H1 (cell line): Measurements from ENCODE around the gene EYA2. TPM values are rescaled to one million over a fixed set of nuclear protein-coding genes. Genes with fewer than 3 reads are reported as not detected.

ENCODE experiments used
- CTCF ChIA-PET: fragments of 300-600 bp; sonication (Branson Sonifier 250); formaldehyde crosslinking; loops from one replicate; lab custom pipeline; 2021; ENCODE audit not compliant: partially characterized antibody; lab: Charles Lee
- POLR2A ChIA-PET: fragments of 300-600 bp; sonication (Branson Sonifier 250); formaldehyde crosslinking; loops from one replicate; lab custom pipeline; 2021; ENCODE audit warnings: inconsistent platforms; ENCODE audit not compliant: partially characterized antibody; lab: Charles Lee
- DNase-seq, 2 experiments: peaks; one replicate each; pipeline versions ENCODE4 v3.0.0 to v3.0.0-alpha.2; 2010 to 2022; ENCODE audit warnings: low spot score in 2 of 2, low read depth in 1 of 2, mixed read lengths in 1 of 2
- FAIRE-seq: peaks from 2 replicates; lab custom pipeline; 2011; peaks lifted over from hg19 to GRCh38; lab: Jason Lieb, UNC
- H2AFZ ChIP-seq: 2 replicates; pipeline ENCODE4 v1.8.1; 2012; ENCODE audit warnings: low read length, inconsistent platforms
- H2AK5ac ChIP-seq: 2 replicates; pipeline ENCODE4 v1.6.1; 2013; ENCODE audit warnings: low read depth, low read length
- H2BK120ac ChIP-seq: replicated peaks from 2 replicates; pipeline ENCODE3; 2013; ENCODE audit warnings: low read depth, low read length, inconsistent platforms
- H2BK12ac ChIP-seq: 2 replicates; pipeline ENCODE4 v1.6.1; 2013; ENCODE audit warnings: low read depth, low read length
- H2BK15ac ChIP-seq: 2 replicates; pipeline ENCODE4 v1.6.1; 2013; ENCODE audit warnings: low read length
- H2BK20ac ChIP-seq: 2 replicates; pipeline ENCODE4 v1.6.1; 2013; ENCODE audit warnings: low read length
- H2BK5ac ChIP-seq: 2 replicates; pipeline ENCODE4 v1.6.1; 2013; ENCODE audit warnings: low read depth, low read length
- H3K14ac ChIP-seq: 2 replicates; pipeline ENCODE4 v1.6.1; 2013; ENCODE audit warnings: inconsistent platforms; ENCODE audit not compliant: insufficient read length
- H3K18ac ChIP-seq: 2 replicates; pipeline ENCODE4 v1.6.1; 2013; ENCODE audit warnings: low read length; ENCODE audit errors: extremely low read depth
- H3K23ac ChIP-seq: 2 replicates; pipeline ENCODE4 v1.6.1; 2013; ENCODE audit warnings: inconsistent platforms; ENCODE audit not compliant: insufficient read length
- H3K23me2 ChIP-seq: 2 replicates; pipeline ENCODE4 v1.6.1; 2013; ENCODE audit warnings: low read depth, low read length
- H3K27ac ChIP-seq: 2 replicates; pipeline ENCODE4 v1.6.1; 2011; ENCODE audit warnings: low read depth, low read length, inconsistent platforms
- H3K27me3 ChIP-seq, 4 experiments: replicated peaks in 1 of 4; 1 replicate in 1 of 4; 2 replicates in 3 of 4; pipeline versions ENCODE4 v1.6.1 to v1.8.1; 2011 to 2013; ENCODE audit warnings: low read length in 3 of 4, mild to moderate bottlenecking in 3 of 4, inconsistent platforms in 2 of 4, mixed read lengths in 2 of 4, moderate library complexity in 1 of 4; ENCODE audit not compliant: control insufficient read depth in 3 of 4, insufficient read depth in 3 of 4; ENCODE audit errors: extremely low read depth in 1 of 4
- H3K36me3 ChIP-seq, 4 experiments: 2 replicates each; pipeline versions ENCODE4 v1.6.1 to v1.8.1; 2011 to 2013; ENCODE audit warnings: mild to moderate bottlenecking in 4 of 4, low read length in 3 of 4, moderate library complexity in 2 of 4, control low read depth in 1 of 4, inconsistent platforms in 1 of 4; ENCODE audit not compliant: insufficient read depth in 4 of 4, control insufficient read depth in 2 of 4
- H3K4ac ChIP-seq: replicated peaks from 2 replicates; pipeline ENCODE3; 2013; ENCODE audit warnings: low read length, low read depth, mixed read lengths, inconsistent platforms; ENCODE audit not compliant: insufficient read length
- H3K4me1 ChIP-seq, 4 experiments: replicated peaks in 1 of 4; 1 replicate in 1 of 4; 2 replicates in 3 of 4; pipeline versions ENCODE4 v1.6.1 to v1.8.1; 2011 to 2013; ENCODE audit warnings: low read length in 3 of 4, inconsistent platforms in 2 of 4, mixed read lengths in 1 of 4; ENCODE audit not compliant: insufficient read depth in 4 of 4, control insufficient read depth in 3 of 4
- H3K4me2 ChIP-seq, 2 experiments: 2 replicates each; pipeline versions ENCODE4 v1.6.1 to v1.8.1; 2011 to 2013; ENCODE audit warnings: low read depth in 2 of 2, low read length in 2 of 2, control low read depth in 1 of 2, inconsistent platforms in 1 of 2, mild to moderate bottlenecking in 1 of 2; ENCODE audit not compliant: insufficient read depth in 1 of 2
- H3K4me3 ChIP-seq, 4 experiments: fragments of 200-600, 300-600 bp in 1 of 4; sonication (generic), shearing (Covaris generic), sonication (Bioruptor Twin) in 1 of 4; 2 replicates each; pipeline versions ENCODE4 v1.5.1 to v1.8.1; 2011 to 2016; ENCODE audit warnings: low read length in 4 of 4, low read depth in 3 of 4, control low read depth in 2 of 4, inconsistent platforms in 2 of 4, mild to moderate bottlenecking in 2 of 4, mixed read lengths in 1 of 4, moderate library complexity in 1 of 4; ENCODE audit not compliant: insufficient read depth in 2 of 4; ENCODE audit errors: extremely low read depth in 1 of 4
- H3K56ac ChIP-seq: replicated peaks from 2 replicates; pipeline ENCODE3; 2013; ENCODE audit warnings: low read depth, mild to moderate bottlenecking, mixed read lengths, low read length, inconsistent platforms; ENCODE audit not compliant: insufficient read length
- H3K79me1 ChIP-seq: 2 replicates; pipeline ENCODE4 v1.6.1; 2013; ENCODE audit warnings: low read depth, low read length, control low read depth
- H3K79me2 ChIP-seq, 2 experiments: 2 replicates each; pipeline versions ENCODE4 v1.6.1 to v1.8.1; 2012 to 2013; ENCODE audit warnings: low read length in 2 of 2, mild to moderate bottlenecking in 2 of 2, inconsistent platforms in 1 of 2; ENCODE audit not compliant: insufficient read depth in 2 of 2, control insufficient read depth in 1 of 2
- H3K9ac ChIP-seq, 4 experiments: replicated peaks in 1 of 4; 1 replicate in 1 of 4; 2 replicates in 3 of 4; pipeline versions ENCODE4 v1.6.1 to v1.8.1; 2011 to 2013; ENCODE audit warnings: low read depth in 3 of 4, low read length in 3 of 4, control low read depth in 2 of 4, mild to moderate bottlenecking in 2 of 4, moderate library complexity in 2 of 4, inconsistent platforms in 1 of 4; ENCODE audit errors: extremely low read depth in 1 of 4
- H3K9me3 ChIP-seq, 2 experiments: 2 replicates each; pipeline versions ENCODE4 v1.6.1 to v1.8.1; 2012 to 2013; ENCODE audit warnings: mild to moderate bottlenecking in 2 of 2, moderate library complexity in 2 of 2, control low read depth in 1 of 2, inconsistent platforms in 1 of 2, low read depth in 1 of 2, low read length in 1 of 2, mixed read lengths in 1 of 2; ENCODE audit not compliant: insufficient read depth in 2 of 2
- H4K20me1 ChIP-seq, 2 experiments: replicated peaks in 1 of 2; 2 replicates each; pipeline versions ENCODE3 to v1.8.1; 2011 to 2013; ENCODE audit warnings: inconsistent platforms in 2 of 2, low read length in 2 of 2, mild to moderate bottlenecking in 1 of 2; ENCODE audit not compliant: insufficient read depth in 2 of 2, control insufficient read depth in 1 of 2
- H4K5ac ChIP-seq: 2 replicates; pipeline ENCODE4 v1.6.1; 2013; ENCODE audit warnings: low read length, low read depth, mixed read lengths, inconsistent platforms; ENCODE audit not compliant: insufficient read length
- H4K8ac ChIP-seq: 2 replicates; pipeline ENCODE4 v1.8.0; 2013; ENCODE audit warnings: mild to moderate bottlenecking, moderate library complexity, low read length, inconsistent platforms; ENCODE audit not compliant: insufficient read depth; ENCODE audit errors: extremely low read depth
- H4K91ac ChIP-seq: replicated peaks from 2 replicates; pipeline ENCODE3; 2013; ENCODE audit warnings: low read length, mixed read lengths, inconsistent platforms; ENCODE audit not compliant: insufficient read length
- CHD2 ChIP-seq: IDR thresholded peaks from 2 replicates; pipeline ENCODE4 v1.6.1; 2012; ENCODE audit warnings: low read length, improper control_type of control experiment
- EZH2 ChIP-seq: fragments of 200-600 bp; sonication (generic); IDR thresholded peaks from 2 replicates; pipeline ENCODE4 v1.7.1; 2012; ENCODE audit warnings: low read depth, mild to moderate bottlenecking, moderate library complexity, low read length, inconsistent platforms; ENCODE audit not compliant: severe bottlenecking
- HDAC6 ChIP-seq: IDR thresholded peaks from one replicate; pipeline ENCODE4 v1.7.1; 2012; ENCODE audit warnings: low read depth, mild to moderate bottlenecking, inconsistent platforms, low read length, moderate library complexity
- KDM4A ChIP-seq: IDR thresholded peaks from one replicate; pipeline ENCODE4 v1.7.1; 2012; ENCODE audit warnings: low read depth, mild to moderate bottlenecking, moderate library complexity, low read length, inconsistent platforms; ENCODE audit not compliant: severe bottlenecking
- NANOG ChIP-seq: IDR thresholded peaks from 2 replicates; pipeline ENCODE4 v1.6.1; 2011; ENCODE audit warnings: low read length, low read depth, mild to moderate bottlenecking, inconsistent platforms; ENCODE audit not compliant: insufficient read depth, poor library complexity, severe bottlenecking
- PHF8 ChIP-seq: fragments of 200-600 bp; sonication (generic); conservative IDR thresholded peaks from 2 replicates; pipeline ENCODE4 v1.7.1; 2012; ENCODE audit warnings: low read depth, mild to moderate bottlenecking, inconsistent platforms, low read length, moderate library complexity
- SRF ChIP-seq: IDR thresholded peaks from 2 replicates; pipeline ENCODE4 v1.6.1; 2011; ENCODE audit warnings: mild to moderate bottlenecking, low read depth, low read length, moderate library complexity
- TCF12 ChIP-seq: IDR thresholded peaks from 2 replicates; pipeline ENCODE4 v1.6.1; 2011; ENCODE audit warnings: low read depth, mild to moderate bottlenecking, low read length
- WGBS, 2 experiments: shearing (Covaris generic) in 1 of 2; methylation state at CpG; one replicate each; pipeline versions ENCODE4 v1.1.6 to v1.1.7; 2013 to 2015; ENCODE audit warnings: low lambda C conversion rate in 2 of 2, mixed read lengths in 2 of 2, inconsistent platforms in 1 of 2, low coverage in 1 of 2, missing lambda C conversion rate in 1 of 2; ENCODE audit not compliant: insufficient replicate concordance in 2 of 2, insufficient coverage in 1 of 2, insufficient read length in 1 of 2; ENCODE audit errors: extremely low coverage in 1 of 2, missing lambda C conversion rate in 1 of 2; 5-methylcytosine and 5-hydroxymethylcytosine counted together
- polyA plus RNA-seq, 7 experiments: library from polyadenylated mRNA; depleted of rRNA in 3 of 7; stranded (reverse) in 5 of 7; unstranded in 2 of 7; fragments of >200 nt in 5 of 7; fragments of 200-250 nt in 2 of 7; gene quantifications; 1 replicate in 5 of 7; 2 replicates in 1 of 7; 4 replicates in 1 of 7; pipeline versions ENCODE4 v1.2.1 to v1.2.3, GENCODE V29; 2011 to 2013; ENCODE audit warnings: missing spikeins in 2 of 7, mixed read lengths in 2 of 7
- total RNA-seq: library from RNA; stranded (reverse); fragmentation: NEBNext Ultra II Directional; extraction: Animal tissue kit (Norgen Biotek cat#: 25700); gene quantifications from 2 replicates; pipeline ENCODE4 v1.2.1, GENCODE V29; 2021

EYA2 gene
- total and polyA plus RNA-seq, 2 of the 8 experiments (the other 6 are each of a cell fraction or from before 2014, with no cell fraction given) = 1.6 to 1.7 TPM

GRCh38 chr20:47066484-47067270 is 172.0 kb downstream of the EYA2 start:
- Histone ChIP-seq H2BK120ac (no peak overlapping the region), H3K18ac (no peak overlapping the region), H3K4me2 (no peak overlapping the region), H3K79me2 (no peaks in the 10 kb centered on the region), H3K4me1 (no peaks in the 10 kb centered on the region), H2BK15ac (no peak overlapping the region), H3K23ac (no peak overlapping the region), H3K23me2 (peaks cover 1% of the 10 kb centered on the region; the same call in 1 of the 2 replicates), H3K9me3 (peaks cover 19 to 24% of the 10 kb centered on the region in 2 experiments), H4K5ac (no peak overlapping the region), H3K4ac (no peak overlapping the region), H2BK5ac (no peak overlapping the region), H3K14ac (no peak overlapping the region), H4K91ac (no peak overlapping the region), H3K4me3 (no peak overlapping the region), H3K27me3 (no peaks in the 10 kb centered on the region), H2AFZ (no peak overlapping the region), H2BK20ac (no peak overlapping the region), H3K9ac (no peak overlapping the region), H3K36me3 (no peaks in the 10 kb centered on the region), H3K56ac (no peak overlapping the region), H2BK12ac (no peak overlapping the region), H4K8ac (no peak overlapping the region), H3K79me1 (no peaks in the 10 kb centered on the region), H4K20me1 (no peaks in the 10 kb centered on the region), H3K27ac (no peak overlapping the region), H2AK5ac (no peak overlapping the region)
- TF ChIP-seq CHD2 (no peak), SRF (no peak), PHF8 (no peak), TCF12 (no peak), HDAC6 (no peak), NANOG (no peak), EZH2 (no peak), KDM4A (no peak)
- DNase-seq = no peak
- CTCF ChIA-PET = interaction anchor here (0.7 to 1.1 kb wide), 4 partner anchors 99 to 313 kb away, joined by 3 to 4 read pairs (median 4); no protein-coding TSS in a partner anchor
- POLR2A ChIA-PET = no interaction called here
- FAIRE-seq = no peak
- WGBS, 2 experiments = 80% methylated on average over 4 of the region's 4 CpGs; no CpG with 5 or more reads in 1 of the 2 experiments
